ENCODE data around the gene ARHGAP45.
A peak's percentile ranks its signal among the peaks of the same experiment; 100 is the strongest.

Gene ARHGAP45

GRCh38 chr19:1054102-1055027, 12.6 kb upstream of the ARHGAP45 start:
- no peak for DNase-seq (ENCODE audit: low read depth in 2 of 2)

GRCh38 chr19:1055028-1055425, 11.9 kb upstream of the ARHGAP45 start:
- DNase-seq (ENCODE audit: low read depth in 2 of 2): no peak

GRCh38 chr19:1055886-1056620, 10.9 kb upstream of the ARHGAP45 start:
- DNase-seq (ENCODE audit: low read depth in 2 of 2): no peak

- DNase-seq (ENCODE audit: low read depth in 2 of 2): no peak
Measured at GRCh38 chr19:1057176-1057855, 9.7 kb upstream of the ARHGAP45 start.

GRCh38 chr19:1058112-1058511, 8.9 kb upstream of the ARHGAP45 start:
- DNase-seq (ENCODE audit: low read depth in 2 of 2): no peak

GRCh38 chr19:1060689-1061088, 6.3 kb upstream of the ARHGAP45 start:
- no peak for DNase-seq (ENCODE audit: low read depth in 2 of 2)

- DNase-seq (ENCODE audit: low read depth in 2 of 2): no peak
Measured at GRCh38 chr19:1061987-1062386, 5.0 kb upstream of the ARHGAP45 start.

- no peak for DNase-seq (ENCODE audit: low read depth in 2 of 2)
Measured at GRCh38 chr19:1062387-1063029, 4.5 kb upstream of the ARHGAP45 start.

- no peak for DNase-seq (ENCODE audit: low read depth in 2 of 2)
Measured at GRCh38 chr19:1063030-1063908, 3.7 kb upstream of the ARHGAP45 start.

GRCh38 chr19:1063909-1064660, 2.9 kb upstream of the ARHGAP45 start:
- no peak for DNase-seq (ENCODE audit: low read depth in 2 of 2)

GRCh38 chr19:1064661-1065605, 2.0 kb upstream of the ARHGAP45 start:
- peak; percentile 42 to 49 for DNase-seq (ENCODE audit: low read depth in 2 of 2)

- no peak for DNase-seq (ENCODE audit: low read depth in 2 of 2)
Measured at GRCh38 chr19:1065606-1066109, 1.3 kb upstream of the ARHGAP45 start.

- DNase-seq (ENCODE audit: low read depth in 2 of 2): no peak
Measured at GRCh38 chr19:1066251-1066747, 668 bp upstream of the ARHGAP45 start.

GRCh38 chr19:1067341-1067957, 482 bp downstream of the ARHGAP45 start:
- DNase-seq (ENCODE audit: low read depth in 2 of 2): no peak

GRCh38 chr19:1068009-1069001, 1.3 kb downstream of the ARHGAP45 start:
- DNase-seq (ENCODE audit: low read depth in 2 of 2): no peak

- DNase-seq (ENCODE audit: low read depth in 2 of 2): peak in 1 of 2 donors; percentile 48
Measured at GRCh38 chr19:1069009-1069779, 2.2 kb downstream of the ARHGAP45 start.
